ENCODE results near the gene SPTAN1.

GRCh38 chr9:128529191-128529590 lies 23.2 kb upstream of the SPTAN1 start:
- TF ChIP-seq CTCF (IDR thresholded peaks at IDR 0.05) (no peak), POLR2A (IDR thresholded peaks at IDR 0.05) (no peak)

Measured in right lobe of liver (tissue), 4 donors.